Measurements from ENCODE around the gene HSD17B13. TPM values are rescaled to one million over a fixed set of nuclear protein-coding genes. Genes with fewer than 3 reads are reported as not detected.

Gene HSD17B13
- total and polyA plus RNA-seq, 2 of the 4 experiments (the other 2 are of a cell fraction) = not detected

GRCh38 chr4:87317527-87317926, 5.2 kb downstream of the HSD17B13 start:
- Histone ChIP-seq H2BK5ac (ENCODE audit: low read depth, low read length, poor library complexity, severe bottlenecking) (no peak overlapping the region), H2BK120ac (ENCODE audit: low read depth, low read length) (no peak overlapping the region), H3K9me1 (ENCODE audit: insufficient read depth, low read length) (no peaks in the 10 kb centered on the region), H3K36me3 (ENCODE audit: control insufficient read depth, insufficient read depth, low read length) (no peaks in the 10 kb centered on the region), H2AK5ac (ENCODE audit: low read depth, low read length) (no peak overlapping the region), H4K8ac (ENCODE audit: low read depth in 2 of 2, low read length in 2 of 2) (no peak overlapping the region), H2BK20ac (ENCODE audit: low read depth, low read length) (no peak overlapping the region), H2AFZ (replicated peaks; ENCODE audit: low read length, poor library complexity) (no peak overlapping the region), H2BK15ac (ENCODE audit: low read depth, low read length) (no peak overlapping the region), H3K56ac (ENCODE audit: extremely low read depth, insufficient read depth, low read length) (no peak overlapping the region), H3K27me3 (ENCODE audit: control insufficient read depth, insufficient read depth, low read length) (no peaks in the 10 kb centered on the region), H3K23ac (ENCODE audit: low read depth, low read length) (no peak overlapping the region), H3K27ac (ENCODE audit: insufficient read depth, low read length) (no peak overlapping the region), H3K4ac (ENCODE audit: low read depth, low read length) (no peak overlapping the region), H3K9ac (ENCODE audit: low read depth, low read length) (no peak overlapping the region), H3K79me1 (ENCODE audit: low read depth in 1 of 2, low read length in 2 of 2) (no peaks in the 10 kb centered on the region), H3K4me1 (ENCODE audit: control insufficient read depth, insufficient read depth, low read length) (no peaks in the 10 kb centered on the region), H3K14ac (replicated peaks; ENCODE audit: low read depth, low read length) (no peak overlapping the region), H3K18ac (ENCODE audit: low read depth, low read length) (no peak overlapping the region), H2AK9ac (replicated peaks; ENCODE audit: low read depth, low read length, poor library complexity) (no peak overlapping the region), H4K5ac (ENCODE audit: low read depth, low read length) (no peak overlapping the region), H4K20me1 (ENCODE audit: insufficient read depth, low read length) (no peaks in the 10 kb centered on the region), H3K4me3 (ENCODE audit: insufficient read depth, low read depth, low read length) (no peak overlapping the region), H3K4me2 (ENCODE audit: low read depth, low read length) (no peak overlapping the region), H3K9me3 (ENCODE audit: control insufficient read depth, insufficient read depth, low read length) (no peaks in the 10 kb centered on the region), H4K91ac (ENCODE audit: insufficient read depth, low read depth, low read length) (no peak overlapping the region)
- dilution Hi-C loops (cut with HindIII; ENCODE audit: low sequenced_read_pairs, unreplicated experiment) (no loop called here), in situ Hi-C loops (cut with MboI; ENCODE audit: low sequenced_read_pairs) (no loop called here), intact Hi-C loops (cut with micrococcal nuclease) (no loop called here)
- no peak for TF ChIP-seq ELK1 (IDR thresholded peaks at IDR 0.05; ENCODE audit: borderline replicate concordance, low read depth, low read length)
- no peak for TF ChIP-seq NFE2L2 (IDR thresholded peaks at IDR 0.05; ENCODE audit: low read depth, low read length)
- no peak for TF ChIP-seq RAD21 (IDR thresholded peaks at IDR 0.05; ENCODE audit: low read length)
- no peak for TF ChIP-seq MAFK (IDR thresholded peaks at IDR 0.05; ENCODE audit: low read depth, low read length)
- TF ChIP-seq FOS (IDR thresholded peaks at IDR 0.05; ENCODE audit: low read depth, low read length) = no peak
- no peak for TF ChIP-seq CTCF (conservative IDR thresholded peaks at IDR 0.05; ENCODE audit: low read depth, low read length)
- TF ChIP-seq SMC3 (IDR thresholded peaks at IDR 0.05; ENCODE audit: low read depth, low read length) = no peak
- no peak for TF ChIP-seq MAZ (IDR thresholded peaks at IDR 0.05; ENCODE audit: borderline replicate concordance, low read depth, low read length)
- no peak for TF ChIP-seq POLR2A (IDR thresholded peaks at IDR 0.05; ENCODE audit: low read depth, low read length)
- no peak; the same call in 1 of the 2 replicates for TF ChIP-seq CEBPB (IDR thresholded peaks at IDR 0.05; ENCODE audit: low read depth, low read length)
- TF ChIP-seq BHLHE40 (IDR thresholded peaks at IDR 0.05; ENCODE audit: low read depth, low read length) = no peak
- no peak for TF ChIP-seq RCOR1 (IDR thresholded peaks at IDR 0.05; ENCODE audit: insufficient replicate concordance, low read length)
- TF ChIP-seq USF2 (IDR thresholded peaks at IDR 0.05; ENCODE audit: low read depth, low read length) = no peak
- TF ChIP-seq CHD1 (IDR thresholded peaks at IDR 0.05; ENCODE audit: low read depth, low read length) = no peak
- no peak for TF ChIP-seq RFX5 (IDR thresholded peaks at IDR 0.05; ENCODE audit: low read depth, low read length)
- no peak for TF ChIP-seq MXI1 (IDR thresholded peaks at IDR 0.05; ENCODE audit: borderline replicate concordance, low read depth, low read length)
- no CpG with 5 or more reads among the region's 1 CpG for WGBS, 2 experiments (ENCODE audit: extremely low coverage in 2 of 2, insufficient read length in 1 of 2)
- DNase-seq (peak; percentile 15), ATAC-seq (ENCODE audit: low read depth) (no peak)
- no TSS peak for BruUV-seq (replicated peaks)
- POLR2A ChIA-PET (ENCODE audit: unreplicated experiment) = no interaction called here
- CTCF ChIA-PET = no interaction called here

Measured in IMR-90 (cell line).